Measurements from ENCODE around the gene SIX3.

The SIX3 gene

DNA sequence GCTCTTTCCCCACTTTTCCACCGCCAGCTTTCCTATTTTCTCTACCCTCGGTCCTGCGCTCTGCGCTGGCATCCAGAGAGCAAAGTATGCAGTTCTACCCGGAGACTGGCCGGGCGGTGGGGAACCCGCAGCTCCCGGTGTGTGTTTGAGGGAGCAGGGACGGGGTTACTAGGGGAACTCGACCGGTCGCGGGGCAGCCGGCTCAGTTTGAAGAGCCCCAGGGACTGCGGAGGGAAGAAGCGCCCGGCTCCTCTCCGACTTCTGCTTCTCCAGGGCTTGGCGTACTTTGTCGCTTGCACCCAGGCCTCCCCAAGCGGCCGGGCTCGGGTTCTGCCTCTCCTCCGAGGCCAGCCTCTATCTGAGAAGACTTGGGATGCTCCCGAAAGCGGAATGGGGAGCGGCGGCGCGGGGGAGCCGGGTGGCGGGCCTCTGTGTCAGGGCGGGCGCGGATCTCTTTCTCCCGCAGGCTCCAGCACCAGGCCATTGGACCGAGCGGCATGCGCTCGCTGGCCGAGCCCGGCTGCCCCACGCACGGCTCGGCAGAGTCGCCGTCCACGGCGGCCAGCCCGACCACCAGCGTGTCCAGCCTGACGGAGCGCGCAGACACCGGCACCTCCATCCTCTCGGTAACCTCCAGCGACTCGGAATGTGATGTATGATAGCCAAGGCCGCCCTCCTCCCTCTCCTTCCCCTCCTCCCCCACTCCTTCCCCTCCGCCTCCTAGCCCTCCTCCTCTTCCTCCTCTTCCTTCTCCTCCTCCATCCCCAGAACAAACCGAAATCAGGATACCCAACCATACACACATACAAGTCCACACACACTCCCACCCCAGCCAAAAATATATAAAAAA is 2.8 kb downstream of the SIX3 start:
- no peak for DNase-seq

- DNase-seq, result no peak
Measured at GRCh38 chr2:44944952-44945612, 3.6 kb downstream of the SIX3 start.

DNA sequence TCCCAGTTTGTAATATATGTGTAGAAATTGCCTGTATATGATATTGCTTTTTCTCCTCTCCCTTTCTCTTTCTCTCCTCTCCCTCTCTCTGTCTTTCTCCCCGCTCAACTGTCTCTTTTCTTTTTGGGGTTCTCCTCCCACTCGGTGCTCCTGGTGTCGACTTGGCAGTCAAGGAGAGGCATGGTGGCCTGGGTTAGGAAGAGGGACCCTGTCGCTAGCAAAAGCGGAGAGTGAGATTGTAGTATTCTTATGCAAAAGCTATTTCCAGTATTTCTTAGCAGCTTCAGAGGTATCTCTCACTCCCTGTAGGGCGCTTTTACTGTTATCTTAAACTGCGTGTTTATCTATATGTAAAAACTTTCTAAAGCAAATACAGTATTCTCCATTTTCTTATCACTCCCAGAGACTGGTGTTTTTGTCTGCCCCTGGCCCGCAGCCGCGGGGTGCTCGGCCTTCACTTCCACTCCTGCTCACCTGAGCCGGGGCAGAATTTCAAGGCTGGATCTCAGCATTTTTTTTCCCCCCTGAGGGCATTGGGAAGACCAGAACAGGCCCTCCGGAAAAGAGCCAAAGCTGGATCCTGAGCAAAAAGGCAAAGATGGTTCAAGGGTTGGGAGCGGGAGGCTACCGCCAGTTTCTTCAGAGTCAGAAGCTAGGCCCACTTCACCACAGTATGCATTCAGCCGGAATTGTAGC is 4.3 kb downstream of the SIX3 start:
- no peak for DNase-seq

- no peak for DNase-seq
Measured at GRCh38 chr2:44946372-44947027, 5.0 kb downstream of the SIX3 start.

- DNase-seq, result no peak
Measured at GRCh38 chr2:44947028-44947375, 5.5 kb downstream of the SIX3 start.

DNA sequence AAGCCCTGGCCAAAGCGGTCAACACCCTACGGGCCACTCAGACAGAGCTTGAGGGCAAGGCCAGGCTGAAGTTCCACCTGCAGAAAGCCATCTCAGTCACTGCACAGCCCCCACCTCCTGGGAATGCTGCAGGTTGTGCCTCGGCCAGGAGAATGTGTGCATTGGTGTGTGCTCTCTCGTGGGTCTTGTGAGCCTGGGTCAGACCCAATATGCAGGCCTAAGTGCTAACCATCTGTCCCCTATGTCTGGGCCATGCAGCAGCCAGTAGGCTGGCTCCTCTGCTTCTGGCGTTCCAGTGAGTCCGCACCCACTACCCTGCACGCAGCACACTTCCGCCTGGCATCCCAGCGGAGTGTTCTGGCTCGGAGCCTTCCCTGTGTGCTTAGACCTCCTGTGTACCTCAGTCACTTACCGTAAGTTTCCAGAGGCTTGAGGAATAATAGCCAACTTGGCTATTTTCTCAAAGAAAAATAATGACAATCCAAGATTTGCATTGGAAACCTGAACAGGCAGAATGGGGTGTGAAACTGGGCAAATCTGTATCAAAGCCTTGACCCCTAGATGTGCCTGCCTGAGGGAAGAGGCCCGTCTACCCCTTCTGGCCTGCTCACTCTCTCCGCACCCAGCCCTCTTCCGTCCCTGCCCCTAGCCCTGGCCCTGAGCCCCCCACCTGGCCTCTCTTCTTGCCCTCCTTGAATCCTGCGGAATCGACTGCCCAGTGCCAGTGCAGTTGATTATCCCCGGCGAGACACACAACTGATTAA is 7.2 kb downstream of the SIX3 start:
- DNase-seq, result no peak

GRCh38 chr2:44949329-44950151 is 8.0 kb downstream of the SIX3 start:
- no peak for DNase-seq

DNA sequence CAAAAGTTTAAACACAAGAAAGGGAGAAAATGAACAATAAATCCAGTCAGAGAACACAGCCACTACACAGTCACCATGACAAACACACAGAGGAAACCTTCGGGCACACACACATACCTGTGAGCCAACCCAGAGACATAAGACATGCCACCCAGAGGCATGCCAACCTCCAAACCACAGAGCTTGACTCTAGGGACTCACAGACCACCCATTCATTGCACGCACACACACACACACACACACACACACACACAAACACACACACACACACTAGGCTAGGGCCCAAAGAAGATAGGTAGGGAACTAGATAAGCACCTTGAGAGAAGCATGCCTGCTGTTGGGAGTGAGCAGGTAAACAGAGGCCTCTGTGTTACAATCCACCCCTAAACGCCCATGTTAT is 9.1 kb downstream of the SIX3 start:
- DNase-seq, result no peak

DNA sequence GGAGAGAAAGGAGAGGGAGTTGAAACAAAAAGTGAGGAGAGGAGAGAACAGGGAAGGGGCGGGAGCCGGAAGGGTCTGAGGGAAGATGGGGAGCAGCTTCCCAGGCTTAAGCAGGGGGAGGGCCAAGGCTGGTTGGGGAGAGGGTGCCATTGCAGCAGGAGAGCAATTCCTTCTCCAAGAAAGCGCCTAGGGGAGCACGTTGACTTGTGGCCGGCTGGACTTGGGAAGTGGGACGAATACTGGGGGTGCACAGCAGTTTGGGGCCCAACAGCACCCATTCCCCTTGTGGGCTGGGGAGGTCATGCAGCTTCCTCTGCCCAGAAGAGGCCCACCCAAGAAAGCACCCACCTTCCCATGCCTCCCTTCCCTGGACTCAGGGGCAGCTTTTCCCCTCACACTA is 9.6 kb downstream of the SIX3 start:
- no peak for DNase-seq

DNA sequence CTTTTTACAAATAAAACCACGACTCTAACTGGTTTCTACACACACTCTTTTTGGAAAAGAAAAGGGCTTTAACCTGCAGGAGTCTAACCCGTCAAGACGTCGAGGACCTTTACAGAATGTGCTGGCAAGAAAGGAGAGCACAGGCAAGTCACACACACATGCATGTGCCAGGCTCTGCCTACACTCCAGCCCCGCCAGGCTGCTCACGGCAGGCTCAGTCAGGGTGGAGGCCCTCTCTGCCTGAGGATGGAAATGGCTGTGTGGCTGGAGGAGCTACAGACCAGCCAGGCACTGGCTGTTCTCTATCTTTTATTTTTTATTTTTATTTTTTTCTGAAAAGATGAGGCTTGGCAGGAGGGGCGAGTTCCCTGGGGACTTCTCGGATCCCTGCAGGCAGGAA is 10.2 kb downstream of the SIX3 start:
- no peak for DNase-seq

DNA sequence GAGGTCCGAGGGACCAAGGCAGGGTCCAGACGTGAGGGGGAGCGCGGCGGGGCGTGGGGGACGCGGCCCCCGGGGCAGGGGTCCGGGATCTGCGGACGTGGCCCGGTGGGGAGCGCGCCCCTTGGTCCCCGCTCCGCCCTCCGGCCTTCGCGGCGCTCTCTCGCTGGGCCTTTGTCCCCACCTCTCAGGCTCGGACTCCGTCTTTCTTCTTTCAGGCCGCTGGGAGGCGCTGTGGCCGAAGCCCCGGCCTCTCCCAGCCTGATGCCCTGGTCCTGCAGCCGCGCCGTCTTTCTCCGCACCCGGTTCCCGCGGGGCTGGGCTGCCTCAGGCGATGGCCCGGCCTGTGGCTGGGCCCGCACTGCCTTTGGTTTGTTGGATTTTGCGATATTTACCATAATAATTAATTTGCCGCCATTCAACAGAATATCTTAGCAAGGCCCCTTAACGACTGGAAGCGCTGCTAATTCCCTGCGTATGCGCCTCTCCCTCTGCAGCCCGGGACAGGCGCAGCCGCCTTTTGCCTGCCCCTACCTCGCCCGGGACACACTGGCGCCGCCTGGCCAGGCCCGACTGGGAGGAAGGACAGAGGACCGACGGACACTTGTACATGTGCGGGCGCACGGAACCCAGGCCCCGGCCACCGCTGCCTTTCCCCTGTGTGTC is 10.8 kb downstream of the SIX3 start:
- no peak for DNase-seq

GRCh38 chr2:44952806-44953498 is 11.4 kb downstream of the SIX3 start:
- no peak for DNase-seq

DNA sequence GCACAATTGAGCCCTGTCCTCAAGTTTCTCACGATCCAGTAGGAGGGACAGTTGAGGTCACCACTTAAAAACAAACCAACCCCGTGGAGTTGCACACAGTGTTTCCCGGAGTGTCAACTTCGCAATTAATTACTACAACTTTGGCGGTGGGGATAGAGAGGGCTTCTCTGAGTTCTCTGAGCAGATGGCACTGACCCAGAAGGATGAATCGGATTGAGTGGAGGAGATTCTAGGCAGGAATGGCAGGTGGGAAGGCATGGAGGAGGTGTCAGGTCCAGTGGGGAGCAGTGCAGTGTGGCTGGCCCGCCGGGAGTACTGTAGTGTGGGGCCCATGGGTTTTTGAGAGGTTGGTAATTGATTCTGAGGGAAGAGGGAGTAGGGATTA is 12.0 kb downstream of the SIX3 start:
- DNase-seq, result no peak

GRCh38 chr2:44954447-44954888 is 13.0 kb downstream of the SIX3 start:
- DNase-seq, result no peak

- no peak for DNase-seq
Measured at GRCh38 chr2:44954889-44955592, 13.5 kb downstream of the SIX3 start.

- peak; percentile 67 for DNase-seq
Measured at GRCh38 chr2:44955593-44956392, 14.3 kb downstream of the SIX3 start.

- no peak for DNase-seq
Measured at GRCh38 chr2:44956843-44957242, 15.3 kb downstream of the SIX3 start.

DNA sequence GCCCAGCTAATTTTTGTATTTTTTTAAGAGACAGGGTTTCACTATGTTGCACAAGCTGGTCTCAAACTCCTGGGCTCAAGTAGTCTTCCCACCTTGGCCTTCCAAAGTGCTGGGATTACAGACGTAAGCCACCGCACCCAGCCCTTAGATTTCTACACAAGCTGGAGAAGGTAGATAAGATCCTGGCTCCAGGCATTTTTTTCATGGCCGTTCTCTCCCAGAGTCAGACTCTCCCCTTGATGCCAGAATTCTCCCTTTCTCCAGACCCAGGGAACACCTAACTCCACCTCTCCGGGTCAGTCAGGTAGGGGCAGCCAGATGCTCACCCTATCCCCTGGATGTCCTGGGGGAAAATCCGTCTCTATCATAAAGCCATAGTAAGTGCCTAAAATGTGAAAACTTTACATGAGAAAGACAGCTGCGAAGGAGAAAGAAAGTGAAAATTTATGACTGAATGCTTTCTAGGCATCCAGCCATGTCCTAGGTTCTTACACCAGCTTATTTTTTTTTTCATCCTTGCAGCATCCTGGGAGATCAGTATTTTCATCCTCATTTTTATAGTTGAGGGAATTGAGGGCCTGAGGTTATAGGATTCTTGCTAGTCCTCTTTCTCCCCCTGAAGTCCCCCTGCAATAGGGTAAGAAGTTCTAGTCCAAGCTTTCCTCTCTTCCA is 16.3 kb downstream of the SIX3 start:
- DNase-seq, result no peak

Data from activated T-cell treated with anti-CD3 and anti-CD28 coated beads for 4 hours (primary cell).